GM10248 (cell line): ENCODE results near the gene FGR.

Experiments used
- CTCF ChIA-PET: fragments of 300-600 bp; sonication (Branson Sonifier 250); formaldehyde crosslinking; extraction: SDS; loops from one replicate; lab custom pipeline; 2021; ENCODE audit warnings: antibody characterized with exemption; lab: Yijun Ruan, JAX
- POLR2A ChIA-PET: fragments of 350-650 bp; sonication (Branson Sonifier 250); formaldehyde crosslinking; extraction: SDS; loops from one replicate; lab custom pipeline; 2020; ENCODE audit warnings: antibody characterized with exemption; lab: Yijun Ruan, JAX
- DNase-seq: peaks from one replicate; pipeline ENCODE4 v3.0.0; 2012; ENCODE audit errors: extremely low spot score
- CTCF ChIP-seq: IDR thresholded peaks from 2 replicates; pipeline ENCODE4 v1.5.1; 2012; ENCODE audit warnings: mild to moderate bottlenecking, low read depth; ENCODE audit errors: extremely low read depth, missing control alignments, control extremely low read depth

FGR gene

DNA sequence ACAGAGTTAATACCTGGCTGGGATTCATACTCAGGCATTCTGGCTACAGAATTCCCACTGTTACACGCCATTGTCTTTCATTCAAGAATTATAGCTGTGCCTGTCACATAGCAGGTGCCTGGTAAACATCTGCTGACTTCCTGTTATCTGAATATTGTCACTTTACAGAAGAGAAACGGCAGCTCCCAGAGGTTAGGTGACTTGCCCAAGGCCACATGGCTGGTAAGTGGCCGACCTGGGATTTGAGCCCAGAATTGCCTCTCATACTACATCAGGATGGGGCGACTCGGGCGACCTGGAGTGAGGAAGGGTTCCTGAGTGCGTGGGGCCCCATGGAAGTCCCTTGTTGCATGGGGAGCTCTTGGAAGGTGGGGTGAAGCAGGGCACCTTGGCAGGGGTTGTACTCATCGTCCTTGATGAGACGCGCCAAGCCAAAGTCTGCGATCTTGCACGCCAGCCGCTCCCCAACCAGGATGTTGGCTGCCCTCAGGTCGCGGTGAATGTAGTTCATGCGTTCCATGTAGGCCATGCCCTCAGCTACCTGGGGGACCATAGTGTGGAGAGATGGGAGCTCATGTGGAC is 20.9 kb downstream of the FGR start:
- TF ChIP-seq CTCF: no peak
- CTCF ChIA-PET: interaction anchor here (1.0 to 11.4 kb wide), 6 partner anchors 7 to 57 kb away, joined by 3 to 72 read pairs (median 6); no protein-coding TSS in a partner anchor

DNA sequence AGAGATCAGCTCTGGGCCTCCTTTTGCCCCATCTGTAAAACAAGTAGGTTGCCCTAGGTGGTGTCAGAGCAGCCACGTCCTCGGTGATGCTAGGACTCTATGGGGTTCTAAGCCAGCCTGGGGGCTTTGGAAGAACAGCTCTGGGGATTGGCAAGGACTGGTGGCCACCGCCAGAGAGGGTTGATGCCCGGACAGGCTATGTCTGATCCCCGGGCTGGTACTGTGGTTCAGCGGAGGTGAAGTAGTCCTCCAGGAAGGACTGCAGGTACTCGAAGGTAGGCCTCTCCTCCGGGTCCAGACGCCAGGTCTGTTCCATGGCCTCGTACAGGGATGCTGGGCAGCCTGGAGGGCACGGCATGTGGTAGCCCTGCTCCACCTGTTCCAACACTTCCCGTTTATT is 22.3 kb downstream of the FGR start:
- ChIA-PET CTCF (interaction anchor here (1.3 to 9.9 kb wide), 3 partner anchors 17 to 49 kb away, joined by 3 to 154 read pairs (median 11); no protein-coding TSS in a partner anchor), POLR2A (interaction anchor here (0.9 kb wide), 1 partner anchor 280 kb away, joined by 3 read pairs; no protein-coding TSS in a partner anchor)
- no peak for DNase-seq
- no peak for TF ChIP-seq CTCF

More for the DNA sequence above, 20.9 kb downstream of the FGR start:
- POLR2A ChIA-PET: interaction anchor here (0.6 to 0.9 kb wide), 2 partner anchors 12 to 385 kb away, joined by 3 to 4 read pairs; no protein-coding TSS in a partner anchor
- no peak for DNase-seq

GRCh38 chr1:27611450-27611849 is 23.5 kb downstream of the FGR start:
- ChIA-PET CTCF (interaction anchor here (0.9 to 9.9 kb wide), 5 partner anchors 14 to 58 kb away, joined by 3 to 154 read pairs (median 6); no protein-coding TSS in a partner anchor), POLR2A (interaction anchor here (1.0 kb wide), 1 partner anchor 16 kb away, joined by 4 read pairs; no protein-coding TSS in a partner anchor)
- DNase-seq: no peak
- no peak for TF ChIP-seq CTCF

DNA sequence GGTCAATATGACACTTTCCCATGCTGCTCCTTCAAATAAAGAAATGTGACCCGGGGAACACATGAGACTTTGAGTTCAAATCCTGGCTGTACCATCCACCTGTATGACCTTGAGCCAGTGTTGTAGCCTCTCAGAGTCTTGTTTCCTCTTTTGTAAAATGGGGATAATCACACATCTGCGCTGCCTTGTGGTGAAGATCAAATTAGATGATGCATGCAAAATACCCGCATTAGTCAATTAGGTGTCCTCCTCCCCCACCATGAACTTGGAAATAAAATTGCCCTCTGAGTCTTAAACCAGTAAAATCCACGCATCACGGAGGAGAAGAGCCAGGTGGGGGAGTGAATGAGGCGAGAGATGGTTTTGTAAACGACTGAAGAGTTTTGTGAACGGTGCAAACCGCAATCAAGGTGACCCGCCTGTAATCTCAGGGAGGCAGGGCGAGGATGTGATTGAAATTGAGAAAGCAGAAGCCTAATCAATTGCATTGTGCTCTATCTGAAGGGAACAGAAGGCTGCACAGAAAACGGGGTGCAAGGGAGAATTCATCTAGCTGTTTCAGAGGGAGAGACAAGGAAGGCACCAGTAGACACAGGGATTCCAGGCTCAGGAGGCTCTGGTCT is 25.3 kb downstream of the FGR start:
- no peak for DNase-seq
- no peak for TF ChIP-seq CTCF
- POLR2A ChIA-PET: interaction anchor here (1.0 kb wide), 1 partner anchor 16 kb away, joined by 3 read pairs; no protein-coding TSS in a partner anchor
- CTCF ChIA-PET: interaction anchor here (0.6 to 9.9 kb wide), 14 partner anchors 8 to 310 kb away, joined by 3 to 154 read pairs (median 19); partner anchors contain the start of gene IFI6

DNA sequence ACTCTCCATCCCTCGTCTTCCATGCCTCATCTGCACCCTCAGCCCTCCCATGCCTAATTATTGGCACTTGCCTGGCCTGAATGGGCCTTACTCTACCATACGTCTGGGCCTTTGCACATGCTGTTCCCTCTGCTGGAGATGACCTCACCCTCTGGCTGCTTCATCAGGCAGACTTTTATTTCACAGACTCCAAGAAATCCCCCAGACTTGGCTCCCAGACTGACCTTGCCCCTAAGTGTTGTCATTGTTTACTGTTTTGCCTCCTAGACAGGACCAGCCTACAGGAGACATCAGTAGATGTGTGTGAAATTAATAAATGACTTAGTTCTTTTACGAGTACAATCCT is 25.8 kb downstream of the FGR start:
- ChIA-PET CTCF (interaction anchor here (0.6 to 9.9 kb wide), 18 partner anchors 9 to 309 kb away, joined by 3 to 154 read pairs (median 15); partner anchors contain the start of gene IFI6), POLR2A (interaction anchor here (0.6 kb wide), 2 partner anchors 176 to 251 kb away, joined by 3 to 5 read pairs; no protein-coding TSS in a partner anchor)
- no peak for TF ChIP-seq CTCF
- no peak for DNase-seq

GRCh38 chr1:27607239-27607804 is 27.7 kb downstream of the FGR start:
- ChIA-PET POLR2A (interaction anchor here (0.6 to 1.0 kb wide), 2 partner anchors 56 to 209 kb away, joined by 3 to 4 read pairs; no protein-coding TSS in a partner anchor), CTCF (interaction anchor here (0.7 to 9.9 kb wide), 60 partner anchors 7 to 562 kb away, joined by 3 to 154 read pairs (median 5); partner anchors contain the start of genes GPR3, IFI6 and WASF2)
- no peak for DNase-seq
- TF ChIP-seq CTCF: no peak
